T47D (cell line): ENCODE data around the gene AQP6.

ENCODE experiments used
- DNase-seq, 2 experiments: peaks; one replicate each; pipeline versions ENCODE4 v3.0.0 to v3.0.0-alpha.2; 2011 to 2012; ENCODE audit warnings: low read depth in 1 of 2, low spot score in 1 of 2
- JUND ChIP-seq: IDR thresholded peaks from 2 replicates; pipeline ENCODE4 v1.6.1; 2012; ENCODE audit warnings: low read depth
- in situ Hi-C: cut with HindIII; loops from 2 replicates; pipeline ENCODE4 v1.10.0; 2016; ENCODE audit warnings: low sequenced_read_pairs, low pct_unique_long_range_greater_than_20kb

The AQP6 gene

GRCh38 chr12:49954863-49955830, 17.6 kb upstream of the AQP6 start:
- no peak for TF ChIP-seq JUND
- DNase-seq: no peak
- in situ Hi-C loops: no loop called here

- in situ Hi-C loops: no loop called here
- TF ChIP-seq JUND: no peak
- no peak for DNase-seq
Measured at GRCh38 chr12:49955899-49956662, 16.7 kb upstream of the AQP6 start.

GRCh38 chr12:49956663-49957569, 15.8 kb upstream of the AQP6 start:
- in situ Hi-C loops: no loop called here
- no peak for TF ChIP-seq JUND
- no peak for DNase-seq

- TF ChIP-seq JUND: no peak
- in situ Hi-C loops: no loop called here
Measured at GRCh38 chr12:49957570-49957967, 15.2 kb upstream of the AQP6 start.

GRCh38 chr12:49959685-49960473, 12.9 kb upstream of the AQP6 start:
- peak; percentile 94 to 99 for DNase-seq
- in situ Hi-C loops: no loop called here

More at GRCh38 chr12:49957570-49957967, 15.2 kb upstream of the AQP6 start:
- no peak for DNase-seq

GRCh38 chr12:49960474-49961110, 12.2 kb upstream of the AQP6 start:
- TF ChIP-seq JUND: no peak
- no peak for DNase-seq
- in situ Hi-C loops: no loop called here

More at GRCh38 chr12:49959685-49960473, 12.9 kb upstream of the AQP6 start:
- no peak for TF ChIP-seq JUND

- TF ChIP-seq JUND: no peak
- in situ Hi-C loops: no loop called here
- no peak for DNase-seq
Measured at GRCh38 chr12:49961111-49961922, 11.4 kb upstream of the AQP6 start, which contains the start of gene AQP5. Gene AQP5, plus strand, starts transcription at chr12:49961872. Its CDS starts 146 bp downstream, at chr12:49962018.

- no peak for TF ChIP-seq JUND
- in situ Hi-C loops: no loop called here
- no peak for DNase-seq
Measured at GRCh38 chr12:49961993-49962764, 10.6 kb upstream of the AQP6 start.

GRCh38 chr12:49962861-49963765, 9.6 kb upstream of the AQP6 start:
- no peak for TF ChIP-seq JUND
- in situ Hi-C loops: no loop called here
- peak; percentile 92 to 100 for DNase-seq
